Right lobe of liver (tissue), 4 donors: ENCODE measurements around the gene KCNG4.

Source experiments
- POLR2A ChIP-seq: fragments of 450-650 bp; IDR thresholded peaks from one replicate; pipeline ENCODE4 v1.6.1; 2017; ENCODE audit warnings: antibody characterized with exemption, mild to moderate bottlenecking
- TF ChIP-seq, protein P1 (sequence below), 4 donors: fragments of 200-600 bp in 3 of 4; fragments of 450-650 bp in 1 of 4; IDR thresholded peaks; one replicate each; pipeline versions ENCODE4 v1.5.1 to v1.8.0; 2016 to 2022; ENCODE audit warnings: antibody characterized with exemption in 4 of 4, mild to moderate bottlenecking in 2 of 4
- donor health status: DM: no; HTN: no; CAD: no.
- donor health status: DM: no; HTN: no; CAD: no.
- donor health status: DM: no; HTN: yes; CAD: no.

DNA sequence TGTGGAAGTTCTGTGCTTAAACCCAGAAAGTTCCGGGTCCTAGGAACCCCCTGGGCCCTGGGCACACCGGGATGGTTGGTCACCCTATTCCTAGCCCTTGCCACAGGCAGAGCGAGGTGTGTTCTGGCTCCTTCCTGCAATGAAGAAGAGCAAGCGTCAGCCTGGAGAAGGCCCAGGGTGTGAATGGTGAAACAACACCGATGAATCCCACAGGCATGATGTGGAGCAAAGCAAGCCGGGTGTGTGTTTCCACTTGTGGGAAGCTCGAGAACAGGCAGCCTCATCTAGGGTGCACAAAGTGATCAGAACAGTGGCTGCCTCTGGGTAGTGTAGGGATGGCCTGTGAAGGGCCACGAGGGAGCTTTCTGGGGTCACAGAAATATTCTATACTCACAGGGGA lies 13.8 kb downstream of the KCNG4 start:
- TF ChIP-seq POLR2A: no peak
- TF ChIP-seq, protein P1, sequence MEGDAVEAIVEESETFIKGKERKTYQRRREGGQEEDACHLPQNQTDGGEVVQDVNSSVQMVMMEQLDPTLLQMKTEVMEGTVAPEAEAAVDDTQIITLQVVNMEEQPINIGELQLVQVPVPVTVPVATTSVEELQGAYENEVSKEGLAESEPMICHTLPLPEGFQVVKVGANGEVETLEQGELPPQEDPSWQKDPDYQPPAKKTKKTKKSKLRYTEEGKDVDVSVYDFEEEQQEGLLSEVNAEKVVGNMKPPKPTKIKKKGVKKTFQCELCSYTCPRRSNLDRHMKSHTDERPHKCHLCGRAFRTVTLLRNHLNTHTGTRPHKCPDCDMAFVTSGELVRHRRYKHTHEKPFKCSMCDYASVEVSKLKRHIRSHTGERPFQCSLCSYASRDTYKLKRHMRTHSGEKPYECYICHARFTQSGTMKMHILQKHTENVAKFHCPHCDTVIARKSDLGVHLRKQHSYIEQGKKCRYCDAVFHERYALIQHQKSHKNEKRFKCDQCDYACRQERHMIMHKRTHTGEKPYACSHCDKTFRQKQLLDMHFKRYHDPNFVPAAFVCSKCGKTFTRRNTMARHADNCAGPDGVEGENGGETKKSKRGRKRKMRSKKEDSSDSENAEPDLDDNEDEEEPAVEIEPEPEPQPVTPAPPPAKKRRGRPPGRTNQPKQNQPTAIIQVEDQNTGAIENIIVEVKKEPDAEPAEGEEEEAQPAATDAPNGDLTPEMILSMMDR (IDR thresholded peaks at IDR 0.05): no peak
